VCaP (cell line): ENCODE results near the gene ZPR1.

Experiments used
- H3K27ac ChIP-seq: fragments of 450-650 bp; 2 replicates; pipeline ENCODE4 v1.5.1; 2017
- CTCF ChIP-seq: fragments of 450-650 bp; conservative IDR thresholded peaks from 2 replicates; pipeline ENCODE4 v1.5.1; 2017; ENCODE audit warnings: mild to moderate bottlenecking, moderate library complexity

ZPR1 gene

GRCh38 chr11:116750070-116750718, 37.6 kb downstream of the ZPR1 start:
- TF ChIP-seq CTCF = no peak
- no peak overlapping the region for H3K27ac ChIP-seq

- TF ChIP-seq CTCF = no peak
- no peak overlapping the region for H3K27ac ChIP-seq
Measured at GRCh38 chr11:116742104-116742503, 45.7 kb downstream of the ZPR1 start.

- no peak overlapping the region for H3K27ac ChIP-seq
- TF ChIP-seq CTCF = no peak
Measured at GRCh38 chr11:116740741-116741140, 47.1 kb downstream of the ZPR1 start.

GRCh38 chr11:116738975-116739374, 48.8 kb downstream of the ZPR1 start:
- TF ChIP-seq CTCF = no peak
- H3K27ac ChIP-seq = no peak overlapping the region

- TF ChIP-seq CTCF = no peak; the same call in 1 of the 2 replicates
- H3K27ac ChIP-seq = no peak overlapping the region
Measured at GRCh38 chr11:116736763-116737162, 51.1 kb downstream of the ZPR1 start.

GRCh38 chr11:116733969-116734508, 53.8 kb downstream of the ZPR1 start:
- no peak overlapping the region for H3K27ac ChIP-seq
- TF ChIP-seq CTCF = no peak

- TF ChIP-seq CTCF = peak; percentile 64
- H3K27ac ChIP-seq = no peak overlapping the region
Measured at GRCh38 chr11:116733043-116733755, 54.6 kb downstream of the ZPR1 start.
